GM21367 (cell line): ENCODE results near the gene EPB41L1.

Experiments
- ATAC-seq: cut with Tn5 transposase; IDR thresholded peaks from one replicate; pipeline ENCODE4 v1.9.1; 2021; ENCODE audit not compliant: unreplicated experiment

EPB41L1 gene

GRCh38 chr20:36154700-36155628 is at the start of gene EPB41L1:
Gene EPB41L1 (plus strand): TSS chr20:36154740. CDS start chr20:36173778, 19,038 bp downstream.
- ATAC-seq: no peak

- ATAC-seq: no peak
Measured at GRCh38 chr20:36104856-36105255, 49.7 kb upstream of the EPB41L1 start.

GRCh38 chr20:36105711-36106226 is 48.8 kb upstream of the EPB41L1 start:
- ATAC-seq: no peak

GRCh38 chr20:36106606-36107005 is 47.9 kb upstream of the EPB41L1 start:
- ATAC-seq: no peak

- no peak for ATAC-seq
Measured at GRCh38 chr20:36107881-36108280, 46.7 kb upstream of the EPB41L1 start.

GRCh38 chr20:36109251-36109947 is 45.1 kb upstream of the EPB41L1 start:
- ATAC-seq: no peak

- no peak for ATAC-seq
Measured at GRCh38 chr20:36110994-36111393, 43.5 kb upstream of the EPB41L1 start.

- ATAC-seq: no peak
Measured at GRCh38 chr20:36112112-36112511, 42.4 kb upstream of the EPB41L1 start.

- ATAC-seq: no peak
Measured at GRCh38 chr20:36113036-36113435, 41.5 kb upstream of the EPB41L1 start.

- ATAC-seq: no peak
Measured at GRCh38 chr20:36113566-36114250, 40.8 kb upstream of the EPB41L1 start.

- no peak for ATAC-seq
Measured at GRCh38 chr20:36114707-36115106, 39.8 kb upstream of the EPB41L1 start.

- ATAC-seq: no peak
Measured at GRCh38 chr20:36115925-36116324, 38.6 kb upstream of the EPB41L1 start.

- no peak for ATAC-seq
Measured at GRCh38 chr20:36116807-36117441, 37.6 kb upstream of the EPB41L1 start.

- no peak for ATAC-seq
Measured at GRCh38 chr20:36117638-36118037, 36.9 kb upstream of the EPB41L1 start.

- ATAC-seq: no peak
Measured at GRCh38 chr20:36118371-36118770, 36.2 kb upstream of the EPB41L1 start.

GRCh38 chr20:36119537-36119936 is 35.0 kb upstream of the EPB41L1 start:
- ATAC-seq: no peak

GRCh38 chr20:36120241-36120640 is 34.3 kb upstream of the EPB41L1 start:
- ATAC-seq: no peak

- ATAC-seq: no peak
Measured at GRCh38 chr20:36120991-36121390, 33.5 kb upstream of the EPB41L1 start.

- ATAC-seq: no peak
Measured at GRCh38 chr20:36121981-36122930, 32.3 kb upstream of the EPB41L1 start.

- ATAC-seq: no peak
Measured at GRCh38 chr20:36122931-36123288, 31.6 kb upstream of the EPB41L1 start.
